ENCODE data around the gene STAT2. TPM values are rescaled to one million over a fixed set of nuclear protein-coding genes. Genes with fewer than 3 reads are reported as not detected.

STAT2 gene
- total and polyA plus RNA-seq, 2 of the 4 experiments (the other 2 are of a cell fraction): 99.3 to 182 TPM

- H3K14ac ChIP-seq (replicated peaks; ENCODE audit: low read depth, low read length): no peak overlapping the region
- H2AFZ ChIP-seq (replicated peaks; ENCODE audit: low read length, poor library complexity): no peak overlapping the region
- no peak overlapping the region for H2BK120ac ChIP-seq (ENCODE audit: low read depth, low read length)
- no peak overlapping the region for H2BK15ac ChIP-seq (ENCODE audit: low read depth, low read length)
- DNase-seq (no peak), ATAC-seq (ENCODE audit: low read depth) (no peak)
- H2AK5ac ChIP-seq (ENCODE audit: low read depth, low read length): no peak overlapping the region
- H3K23ac ChIP-seq (ENCODE audit: low read depth, low read length): no peak overlapping the region
- no peaks in the 10 kb centered on the region for H3K36me3 ChIP-seq (ENCODE audit: control insufficient read depth, insufficient read depth, low read length)
- no peak overlapping the region for H3K9ac ChIP-seq (ENCODE audit: low read depth, low read length)
- in situ Hi-C loops (cut with MboI; ENCODE audit: low sequenced_read_pairs): no loop called here
- H4K5ac ChIP-seq (ENCODE audit: low read depth, low read length): no peak overlapping the region
- peaks cover 4% of the 10 kb centered on the region for H3K4me1 ChIP-seq (ENCODE audit: control insufficient read depth, insufficient read depth, low read length)
- H4K20me1 ChIP-seq (ENCODE audit: insufficient read depth, low read length): no peaks in the 10 kb centered on the region
- no peak overlapping the region for H4K8ac ChIP-seq (ENCODE audit: low read depth in 2 of 2, low read length in 2 of 2)
- H3K4me3 ChIP-seq (ENCODE audit: insufficient read depth, low read depth, low read length): no peak overlapping the region
- dilution Hi-C loops (cut with HindIII; ENCODE audit: low sequenced_read_pairs, unreplicated experiment): no loop called here
- H3K79me1 ChIP-seq (ENCODE audit: low read depth in 1 of 2, low read length in 2 of 2): no peaks in the 10 kb centered on the region
- WGBS, 2 experiments (ENCODE audit: extremely low coverage in 2 of 2, insufficient read length in 1 of 2): no CpG with 5 or more reads among the region's 1 CpG
- BruUV-seq (replicated peaks): no TSS peak
- H3K27ac ChIP-seq (ENCODE audit: insufficient read depth, low read length): no peak overlapping the region
- H3K18ac ChIP-seq (ENCODE audit: low read depth, low read length): no peak overlapping the region
- H4K91ac ChIP-seq (ENCODE audit: insufficient read depth, low read depth, low read length): no peak overlapping the region
- H2BK5ac ChIP-seq (ENCODE audit: low read depth, low read length, poor library complexity, severe bottlenecking): no peak overlapping the region
- ChIA-PET CTCF (interaction anchor here (1.1 kb wide), 1 partner anchor 25 kb away, joined by 4 read pairs; no protein-coding TSS in a partner anchor), POLR2A (ENCODE audit: unreplicated experiment) (no interaction called here)
- H2BK20ac ChIP-seq (ENCODE audit: low read depth, low read length): no peak overlapping the region
- H3K27me3 ChIP-seq (ENCODE audit: control insufficient read depth, insufficient read depth, low read length): no peaks in the 10 kb centered on the region; the same call in none of the 2 replicates
- peaks cover 3% of the 10 kb centered on the region; the same call in 1 of the 2 replicates for H3K9me1 ChIP-seq (ENCODE audit: insufficient read depth, low read length)
- no peak overlapping the region for H3K56ac ChIP-seq (ENCODE audit: extremely low read depth, insufficient read depth, low read length)
- no peak overlapping the region for H2AK9ac ChIP-seq (replicated peaks; ENCODE audit: low read depth, low read length, poor library complexity)
- no peaks in the 10 kb centered on the region for H3K9me3 ChIP-seq (ENCODE audit: control insufficient read depth, insufficient read depth, low read length)
- intact Hi-C loops (cut with micrococcal nuclease): no loop called here
- H3K4ac ChIP-seq (ENCODE audit: low read depth, low read length): no peak overlapping the region
- TF ChIP-seq RFX5 (IDR thresholded peaks at IDR 0.05; ENCODE audit: low read depth, low read length) (no peak), MAZ (IDR thresholded peaks at IDR 0.05; ENCODE audit: borderline replicate concordance, low read depth, low read length) (no peak)
- no peak overlapping the region for H3K4me2 ChIP-seq (ENCODE audit: low read depth, low read length)
Observed at GRCh38 chr12:56391721-56392120, 31.8 kb upstream of the STAT2 start.

Data from IMR-90 (cell line).